Natural killer cell (primary cell): ENCODE data around the gene TRAP1. TPM values are rescaled to one million over a fixed set of nuclear protein-coding genes. Genes with fewer than 3 reads are reported as not detected.

Experiments used
- ATAC-seq, 3 donors: fragments of 150-1000 bp in 2 of 3; fragments of 200-7000 bp in 1 of 3; cut with Tn5 transposase; 1 replicate in 1 of 3; 2 replicates in 2 of 3; pipeline ENCODE4 v1.10.0; 2021; ENCODE audit warnings: mild to moderate bottlenecking in 2 of 3, moderate library complexity in 2 of 3
- DNase-seq, 2 donors: peaks; one replicate each; pipeline versions ENCODE4 v3.0.0 to v3.0.0-alpha.2; 2013 to 2021; ENCODE audit warnings: mixed read lengths in 1 of 2
- H3K27ac ChIP-seq: one replicate; pipeline ENCODE4 v1.5.1; 2013; ENCODE audit warnings: mild to moderate bottlenecking, low read length
- H3K27me3 ChIP-seq: one replicate; pipeline ENCODE4 v1.6.1; 2013; ENCODE audit warnings: low read length; ENCODE audit not compliant: control insufficient read depth, insufficient read depth
- H3K36me3 ChIP-seq: one replicate; pipeline ENCODE4 v1.6.1; 2013; ENCODE audit warnings: low read length; ENCODE audit not compliant: control insufficient read depth, insufficient read depth
- H3K4me1 ChIP-seq: one replicate; pipeline ENCODE4 v1.6.1; 2013; ENCODE audit warnings: low read length; ENCODE audit not compliant: control insufficient read depth, insufficient read depth
- H3K4me3 ChIP-seq: one replicate; pipeline ENCODE4 v1.5.1; 2013; ENCODE audit warnings: low read length
- H3K9me3 ChIP-seq: one replicate; pipeline ENCODE4 v1.6.1; 2013; ENCODE audit warnings: low read length; ENCODE audit not compliant: control insufficient read depth, insufficient read depth
- H3K27ac Mint-ChIP-seq, 2 donors: one replicate each; pipeline ENCODE4 v1.8.0; 2022; ENCODE audit warnings: mild to moderate bottlenecking in 2 of 2, mixed read lengths in 2 of 2, moderate library complexity in 1 of 2
- H3K27me3 Mint-ChIP-seq, 2 donors: one replicate each; pipeline ENCODE4 v1.8.0; 2022; ENCODE audit warnings: low read depth in 2 of 2, mixed read lengths in 2 of 2
- H3K36me3 Mint-ChIP-seq: one replicate; pipeline ENCODE4 v1.8.0; 2022; ENCODE audit warnings: mixed read lengths
- H3K4me1 Mint-ChIP-seq, 2 donors: one replicate each; pipeline ENCODE4 v1.8.0; 2022; ENCODE audit warnings: mixed read lengths in 2 of 2
- H3K4me3 Mint-ChIP-seq: one replicate; pipeline ENCODE4 v1.8.0; 2022; ENCODE audit warnings: mild to moderate bottlenecking, moderate library complexity, mixed read lengths
- H3K9me3 Mint-ChIP-seq, 2 donors: one replicate each; pipeline ENCODE4 v1.8.0; 2022; ENCODE audit warnings: mixed read lengths in 2 of 2
- WGBS: methylation state at CpG from one replicate; pipeline ENCODE4 v1.1.7; 2013; ENCODE audit warnings: missing lambda C conversion rate; ENCODE audit not compliant: insufficient coverage; 5-methylcytosine and 5-hydroxymethylcytosine counted together
- intact Hi-C: fragments of 100-400 bp; cut with micrococcal nuclease; formaldehyde crosslinking; loops from one replicate; pipeline ENCODE4 v1.14.2; 2022
- total RNA-seq, 4 donors: library from RNA; stranded (reverse); fragments of 120-200 nt in 1 of 4; gene quantifications; one replicate each; pipeline versions ENCODE4 v1.2.3 to v1.2.4, GENCODE V29; 2013 to 2022
- TF ChIP-seq, protein P1 (sequence below): fragments of 200-600 bp; IDR thresholded peaks from one replicate; pipeline ENCODE4 v1.8.0; 2022; ENCODE audit warnings: antibody characterized with exemption

TRAP1 gene
- total RNA-seq, 3 donors from 2014 or later (not counting 1 experiment from before 2014, with no cell fraction given): 33.7 to 56.7 (median 54.6) TPM

DNA sequence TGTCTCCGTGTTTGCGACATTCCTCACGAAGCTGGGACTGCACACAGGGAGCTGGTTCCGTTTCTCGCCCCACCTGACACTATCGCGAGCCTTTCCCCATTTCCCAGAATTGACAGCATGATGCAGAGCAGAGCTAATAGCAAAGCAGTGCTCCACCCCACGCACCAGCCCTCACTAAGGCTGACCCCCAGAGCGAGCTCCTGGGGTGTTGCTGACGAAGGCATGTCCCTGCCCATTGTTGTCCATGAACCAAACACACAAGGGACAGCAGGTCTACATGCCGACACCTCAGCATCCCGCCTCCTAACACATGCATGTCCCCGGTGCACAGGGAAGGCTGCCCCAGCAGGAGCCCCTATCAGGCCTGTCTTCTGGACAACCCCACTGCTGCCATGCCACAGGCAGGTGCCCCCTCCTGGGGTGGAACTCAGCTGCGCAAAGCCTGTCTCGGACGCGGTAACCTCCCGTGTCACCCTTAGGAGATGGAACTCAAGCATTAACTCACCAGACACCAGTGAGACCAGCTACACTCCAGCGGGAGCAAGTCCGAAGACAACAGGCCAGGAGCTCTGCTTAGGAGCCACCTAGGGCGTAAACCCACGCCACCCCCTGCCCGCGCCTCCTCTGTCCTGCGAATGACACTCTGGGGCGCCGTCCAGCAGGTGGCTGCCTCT lies 16.9 kb upstream of the TRAP1 start:
- Histone ChIP-seq H3K27me3 (no peaks in the 10 kb centered on the region), H3K4me3 (no peak overlapping the region), H3K4me1 (no peaks in the 10 kb centered on the region), H3K36me3 (peaks cover 76% of the 10 kb centered on the region), H3K27ac (no peak overlapping the region), H3K9me3 (no peaks in the 10 kb centered on the region)
- H3K9me3 Mint-ChIP-seq: no peaks in the 10 kb centered on the region
- ATAC-seq (no peak), DNase-seq (no peak)
- H3K4me3 Mint-ChIP-seq: no peak overlapping the region
- H3K27ac Mint-ChIP-seq: no peak overlapping the region
- peaks cover 10 to 16% of the 10 kb centered on the region in 2 donors for H3K4me1 Mint-ChIP-seq
- peaks cover 21% of the 10 kb centered on the region for H3K36me3 Mint-ChIP-seq
- intact Hi-C loops: no loop called here
- no peaks in the 10 kb centered on the region for H3K27me3 Mint-ChIP-seq
- 97% methylated on average over 27 of the region's 27 CpGs for WGBS
- TF ChIP-seq, protein P1, sequence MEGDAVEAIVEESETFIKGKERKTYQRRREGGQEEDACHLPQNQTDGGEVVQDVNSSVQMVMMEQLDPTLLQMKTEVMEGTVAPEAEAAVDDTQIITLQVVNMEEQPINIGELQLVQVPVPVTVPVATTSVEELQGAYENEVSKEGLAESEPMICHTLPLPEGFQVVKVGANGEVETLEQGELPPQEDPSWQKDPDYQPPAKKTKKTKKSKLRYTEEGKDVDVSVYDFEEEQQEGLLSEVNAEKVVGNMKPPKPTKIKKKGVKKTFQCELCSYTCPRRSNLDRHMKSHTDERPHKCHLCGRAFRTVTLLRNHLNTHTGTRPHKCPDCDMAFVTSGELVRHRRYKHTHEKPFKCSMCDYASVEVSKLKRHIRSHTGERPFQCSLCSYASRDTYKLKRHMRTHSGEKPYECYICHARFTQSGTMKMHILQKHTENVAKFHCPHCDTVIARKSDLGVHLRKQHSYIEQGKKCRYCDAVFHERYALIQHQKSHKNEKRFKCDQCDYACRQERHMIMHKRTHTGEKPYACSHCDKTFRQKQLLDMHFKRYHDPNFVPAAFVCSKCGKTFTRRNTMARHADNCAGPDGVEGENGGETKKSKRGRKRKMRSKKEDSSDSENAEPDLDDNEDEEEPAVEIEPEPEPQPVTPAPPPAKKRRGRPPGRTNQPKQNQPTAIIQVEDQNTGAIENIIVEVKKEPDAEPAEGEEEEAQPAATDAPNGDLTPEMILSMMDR: no peak

DNA sequence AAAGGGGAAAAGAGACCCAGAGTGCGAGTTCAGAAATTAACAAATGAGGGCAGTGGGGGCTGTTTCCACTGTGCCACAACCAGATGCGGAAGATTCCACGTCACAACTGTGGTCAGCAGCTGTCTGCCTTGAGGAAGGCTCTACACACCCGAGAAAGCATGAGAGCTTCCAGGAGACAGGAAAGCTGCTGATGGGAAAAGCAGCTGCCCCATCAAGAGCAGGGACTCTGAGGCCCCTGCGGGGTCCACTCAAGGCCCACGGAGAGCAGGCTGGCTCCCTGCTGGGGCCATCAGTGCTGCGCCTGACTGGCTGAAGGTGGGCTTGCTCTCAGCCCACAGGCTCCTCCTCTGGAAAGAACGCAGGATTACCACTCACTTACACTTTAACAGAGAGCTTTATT lies 14.8 kb upstream of the TRAP1 start:
- H3K27ac Mint-ChIP-seq: peak overlapping the region in 1 of 2 donors; percentile 42

DNA sequence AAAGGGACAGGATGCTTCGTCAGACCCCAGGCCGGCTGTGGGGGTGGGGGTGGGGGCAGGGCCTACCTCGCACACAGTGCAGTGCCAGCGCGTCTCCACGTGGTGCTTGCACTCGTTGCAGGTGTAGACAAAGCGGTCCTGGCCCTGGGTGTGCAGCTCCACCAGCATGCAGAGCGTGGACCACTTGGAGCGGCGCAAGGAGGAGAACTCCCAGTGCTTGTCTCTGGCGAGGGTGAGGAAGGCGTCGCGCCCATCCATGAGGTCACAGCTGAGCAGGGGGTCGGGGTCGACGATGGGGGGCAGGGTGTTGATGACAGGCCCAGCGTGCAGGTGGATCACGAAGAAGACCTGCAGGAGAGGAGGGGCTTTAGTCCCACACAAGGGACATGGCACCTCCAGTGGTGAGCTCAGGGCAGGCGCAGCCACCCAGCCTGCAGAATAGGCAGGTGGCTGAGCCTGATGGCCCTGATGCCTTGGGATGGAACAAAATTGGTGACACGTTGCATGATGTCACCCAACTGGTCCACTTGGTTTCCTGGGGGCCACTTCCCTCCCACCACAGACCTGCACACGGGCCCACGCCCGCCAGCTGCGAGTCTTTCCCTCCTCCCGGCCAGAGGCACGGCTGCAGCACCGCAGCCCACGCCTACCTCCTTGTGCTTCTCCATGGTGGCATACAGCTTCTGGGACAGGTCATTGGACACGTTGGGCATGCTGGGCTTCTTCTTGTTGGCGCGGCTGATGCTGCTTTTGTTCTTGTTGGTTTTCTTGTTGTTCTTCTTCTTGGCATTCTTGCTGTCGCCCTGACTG lies 14.0 kb upstream of the TRAP1 start:
- H3K4me3 ChIP-seq: no peak overlapping the region
- no peak overlapping the region for H3K27ac ChIP-seq
- no peaks in the 10 kb centered on the region for H3K27me3 ChIP-seq
- no peaks in the 10 kb centered on the region for H3K27me3 Mint-ChIP-seq
- TF ChIP-seq, protein P1: no peak
- no peaks in the 10 kb centered on the region for H3K9me3 Mint-ChIP-seq
- peak overlapping the region in 1 of 2 donors; percentile 42 for H3K27ac Mint-ChIP-seq
- no peaks in the 10 kb centered on the region for H3K9me3 ChIP-seq
- intact Hi-C loops: no loop called here
- 96% methylated on average over 34 of the region's 34 CpGs for WGBS
- peaks cover 4 to 6% of the 10 kb centered on the region in 2 donors for H3K4me1 Mint-ChIP-seq
- H3K4me1 ChIP-seq: no peaks in the 10 kb centered on the region
- DNase-seq (no peak), ATAC-seq (no peak)
- peaks cover 78% of the 10 kb centered on the region for H3K36me3 ChIP-seq
- no peak overlapping the region for H3K4me3 Mint-ChIP-seq
- peaks cover 12% of the 10 kb centered on the region for H3K36me3 Mint-ChIP-seq

More for the DNA sequence above, 14.8 kb upstream of the TRAP1 start:
- TF ChIP-seq, protein P1: no peak
- no peaks in the 10 kb centered on the region for H3K9me3 Mint-ChIP-seq
- Histone ChIP-seq H3K4me1 (no peaks in the 10 kb centered on the region), H3K4me3 (no peak overlapping the region), H3K36me3 (peaks cover 81% of the 10 kb centered on the region), H3K27me3 (no peaks in the 10 kb centered on the region), H3K9me3 (no peaks in the 10 kb centered on the region), H3K27ac (no peak overlapping the region)
- H3K36me3 Mint-ChIP-seq: peaks cover 20% of the 10 kb centered on the region
- H3K27me3 Mint-ChIP-seq: no peaks in the 10 kb centered on the region
- DNase-seq (no peak), ATAC-seq (no peak)
- H3K4me1 Mint-ChIP-seq: peaks cover 4 to 14% of the 10 kb centered on the region in 2 donors
- 90% methylated on average over 7 of the region's 8 CpGs for WGBS
- intact Hi-C loops: no loop called here
- no peak overlapping the region for H3K4me3 Mint-ChIP-seq
